Measurements from ENCODE around the gene TGM3.

TGM3 gene

GRCh38 chr20:2323051-2323450, 27.2 kb downstream of the TGM3 start:
- Histone ChIP-seq H3K4me3 (ENCODE audit: severe bottlenecking) (no peak overlapping the region), H3K9me3 (ENCODE audit: severe bottlenecking) (no peaks in the 10 kb centered on the region), H3K36me3 (ENCODE audit: low read depth) (no peaks in the 10 kb centered on the region), H3K27me3 (ENCODE audit: insufficient read depth, poor library complexity, severe bottlenecking) (peaks cover 25% of the 10 kb centered on the region), H3K4me1 (ENCODE audit: insufficient read depth, poor library complexity, severe bottlenecking) (no peaks in the 10 kb centered on the region), H3K27ac (ENCODE audit: poor library complexity, severe bottlenecking) (no peak overlapping the region)
- ATAC-seq (ENCODE audit: low read depth) (no peak), DNase-seq (ENCODE audit: low spot score) (no peak)
- no peak for TF ChIP-seq CTCF (IDR thresholded peaks at IDR 0.05; ENCODE audit: poor library complexity, severe bottlenecking)

- no peak for TF ChIP-seq CTCF (IDR thresholded peaks at IDR 0.05; ENCODE audit: poor library complexity, severe bottlenecking)
- H3K4me1 ChIP-seq (ENCODE audit: insufficient read depth, poor library complexity, severe bottlenecking) = no peaks in the 10 kb centered on the region
- DNase-seq (ENCODE audit: low spot score) = no peak
- H3K27ac ChIP-seq (ENCODE audit: poor library complexity, severe bottlenecking) = no peak overlapping the region
- no peak overlapping the region for H3K4me3 ChIP-seq (ENCODE audit: severe bottlenecking)
- no peaks in the 10 kb centered on the region for H3K36me3 ChIP-seq (ENCODE audit: low read depth)
- ATAC-seq (ENCODE audit: low read depth) = no peak
- H3K27me3 ChIP-seq (ENCODE audit: insufficient read depth, poor library complexity, severe bottlenecking) = peaks cover 22% of the 10 kb centered on the region
- H3K9me3 ChIP-seq (ENCODE audit: severe bottlenecking) = no peaks in the 10 kb centered on the region
Measured at GRCh38 chr20:2326046-2326445, 30.2 kb downstream of the TGM3 start.

GRCh38 chr20:2327620-2328555, 32.1 kb downstream of the TGM3 start:
- no peak for DNase-seq (ENCODE audit: low spot score)
- H3K27me3 ChIP-seq (ENCODE audit: insufficient read depth, poor library complexity, severe bottlenecking) = peaks cover 21% of the 10 kb centered on the region
- H3K36me3 ChIP-seq (ENCODE audit: low read depth) = no peaks in the 10 kb centered on the region
- H3K27ac ChIP-seq (ENCODE audit: poor library complexity, severe bottlenecking) = no peak overlapping the region
- no peaks in the 10 kb centered on the region for H3K9me3 ChIP-seq (ENCODE audit: severe bottlenecking)
- H3K4me1 ChIP-seq (ENCODE audit: insufficient read depth, poor library complexity, severe bottlenecking) = no peaks in the 10 kb centered on the region
- no peak for ATAC-seq (ENCODE audit: low read depth)
- H3K4me3 ChIP-seq (ENCODE audit: severe bottlenecking) = no peak overlapping the region
- no peak for TF ChIP-seq CTCF (IDR thresholded peaks at IDR 0.05; ENCODE audit: poor library complexity, severe bottlenecking)

- Histone ChIP-seq H3K9me3 (ENCODE audit: severe bottlenecking) (no peaks in the 10 kb centered on the region), H3K4me1 (ENCODE audit: insufficient read depth, poor library complexity, severe bottlenecking) (no peaks in the 10 kb centered on the region), H3K27me3 (ENCODE audit: insufficient read depth, poor library complexity, severe bottlenecking) (peaks cover 21% of the 10 kb centered on the region), H3K4me3 (ENCODE audit: severe bottlenecking) (no peak overlapping the region), H3K36me3 (ENCODE audit: low read depth) (no peaks in the 10 kb centered on the region), H3K27ac (ENCODE audit: poor library complexity, severe bottlenecking) (no peak overlapping the region)
- ATAC-seq (ENCODE audit: low read depth) (no peak), DNase-seq (ENCODE audit: low spot score) (no peak)
- no peak for TF ChIP-seq CTCF (IDR thresholded peaks at IDR 0.05; ENCODE audit: poor library complexity, severe bottlenecking)
Measured at GRCh38 chr20:2329286-2329685, 33.5 kb downstream of the TGM3 start.
